ENCODE data around the gene ELFN2. TPM values are rescaled to one million over a fixed set of nuclear protein-coding genes. Genes with fewer than 3 reads are reported as not detected.

Gene ELFN2
- total and polyA plus RNA-seq, 9 donors, result 0.01 to 0.05 (median 0.03) TPM; not detected in 5

GRCh38 chr22:37354261-37354660 lies 73.0 kb downstream of the ELFN2 start:
- Histone ChIP-seq H3K27ac (no peak overlapping the region), H3K9me3 (no peaks in the 10 kb centered on the region), H3K4me3 (no peak overlapping the region), H3K36me3 (no peaks in the 10 kb centered on the region), H3K27me3 (no peaks in the 10 kb centered on the region), H3K4me1 (ENCODE audit: insufficient read depth) (no peaks in the 10 kb centered on the region)
- DNase-seq, result no peak
- intact Hi-C loops (cut with DNase I), result no loop called here
- TF ChIP-seq EP300 (IDR thresholded peaks at IDR 0.05) (no peak), CTCF (IDR thresholded peaks at IDR 0.05) (no peak), POLR2A (IDR thresholded peaks at IDR 0.05) (no peak)
- WGBS, 3 donors, result 68 to 79% (median 74%) methylated on average over 4 of the region's 4 CpGs

- TF ChIP-seq CTCF (IDR thresholded peaks at IDR 0.05) (no peak), POLR2A (IDR thresholded peaks at IDR 0.05) (no peak), EP300 (IDR thresholded peaks at IDR 0.05) (no peak)
- Histone ChIP-seq H3K4me1 (ENCODE audit: insufficient read depth) (no peaks in the 10 kb centered on the region), H3K36me3 (no peaks in the 10 kb centered on the region), H3K27me3 (no peaks in the 10 kb centered on the region), H3K9me3 (no peaks in the 10 kb centered on the region), H3K4me3 (no peak overlapping the region), H3K27ac (no peak overlapping the region)
- DNase-seq, result no peak
- WGBS, 3 donors, result 77 to 89% (median 79%) methylated on average over 16 of the region's 16 CpGs
- intact Hi-C loops (cut with DNase I), result no loop called here
Measured at GRCh38 chr22:37353839-37354238, 73.4 kb downstream of the ELFN2 start.

GRCh38 chr22:37352481-37352880 lies 74.8 kb downstream of the ELFN2 start:
- no peaks in the 10 kb centered on the region for H3K27me3 ChIP-seq
- H3K36me3 ChIP-seq, result no peaks in the 10 kb centered on the region
- no peaks in the 10 kb centered on the region for H3K4me1 ChIP-seq (ENCODE audit: insufficient read depth)
- TF ChIP-seq CTCF (IDR thresholded peaks at IDR 0.05) (no peak), EP300 (IDR thresholded peaks at IDR 0.05) (no peak), POLR2A (IDR thresholded peaks at IDR 0.05) (no peak)
- no peak for DNase-seq
- WGBS, 3 donors, result 76 to 79% (median 77%) methylated on average over 7 of the region's 7 CpGs
- no peak overlapping the region for H3K4me3 ChIP-seq
- intact Hi-C loops (cut with DNase I), result no loop called here
- no peak overlapping the region for H3K27ac ChIP-seq
- H3K9me3 ChIP-seq, result no peaks in the 10 kb centered on the region

- H3K27ac ChIP-seq, result no peak overlapping the region
- intact Hi-C loops (cut with DNase I), result no loop called here
- H3K36me3 ChIP-seq, result no peaks in the 10 kb centered on the region
- 58 to 67% (median 62%) methylated on average over 3 of the region's 3 CpGs for WGBS, 3 donors
- TF ChIP-seq CTCF (IDR thresholded peaks at IDR 0.05) (no peak), POLR2A (IDR thresholded peaks at IDR 0.05) (no peak), EP300 (IDR thresholded peaks at IDR 0.05) (no peak)
- H3K27me3 ChIP-seq, result no peaks in the 10 kb centered on the region
- no peak for DNase-seq
- H3K4me1 ChIP-seq (ENCODE audit: insufficient read depth), result peaks cover 5% of the 10 kb centered on the region
- H3K4me3 ChIP-seq, result no peak overlapping the region
- H3K9me3 ChIP-seq, result no peaks in the 10 kb centered on the region
Measured at GRCh38 chr22:37351232-37351631, 76.0 kb downstream of the ELFN2 start.
